ENCODE results near the gene LTK.

DNA sequence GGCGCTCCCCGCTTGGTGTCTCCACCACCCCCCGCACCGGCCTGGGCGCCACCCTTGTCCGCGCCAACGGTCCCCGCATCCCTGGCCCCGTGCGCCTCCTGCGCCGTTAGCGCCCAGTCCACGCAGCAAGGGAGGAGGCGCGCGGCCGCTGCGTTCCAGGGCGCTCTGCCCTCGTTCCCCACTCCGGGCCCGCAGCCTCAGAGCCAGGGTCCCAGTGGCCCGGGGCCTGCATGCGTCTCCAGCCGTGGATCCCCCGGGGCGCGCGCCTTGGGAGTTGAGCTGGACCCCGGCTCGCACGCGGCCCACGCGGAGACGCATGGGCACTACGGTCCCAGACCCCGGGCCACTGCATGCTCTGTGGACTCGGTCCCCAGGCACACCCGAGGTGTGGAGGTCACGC lies 27.3 kb downstream of the LTK start:
- TF ChIP-seq POLR2A (IDR thresholded peaks at IDR 0.05; ENCODE audit: low read depth, low read length) (no peak), MAZ (IDR thresholded peaks at IDR 0.05; ENCODE audit: borderline replicate concordance, low read depth, low read length) (no peak), RCOR1 (IDR thresholded peaks at IDR 0.05; ENCODE audit: insufficient replicate concordance, low read length) (no peak), RFX5 (IDR thresholded peaks at IDR 0.05; ENCODE audit: low read depth, low read length) (no peak), BHLHE40 (IDR thresholded peaks at IDR 0.05; ENCODE audit: low read depth, low read length) (no peak), CEBPB (IDR thresholded peaks at IDR 0.05; ENCODE audit: low read depth, low read length) (no peak)
- TF ChIP-seq, protein P1, sequence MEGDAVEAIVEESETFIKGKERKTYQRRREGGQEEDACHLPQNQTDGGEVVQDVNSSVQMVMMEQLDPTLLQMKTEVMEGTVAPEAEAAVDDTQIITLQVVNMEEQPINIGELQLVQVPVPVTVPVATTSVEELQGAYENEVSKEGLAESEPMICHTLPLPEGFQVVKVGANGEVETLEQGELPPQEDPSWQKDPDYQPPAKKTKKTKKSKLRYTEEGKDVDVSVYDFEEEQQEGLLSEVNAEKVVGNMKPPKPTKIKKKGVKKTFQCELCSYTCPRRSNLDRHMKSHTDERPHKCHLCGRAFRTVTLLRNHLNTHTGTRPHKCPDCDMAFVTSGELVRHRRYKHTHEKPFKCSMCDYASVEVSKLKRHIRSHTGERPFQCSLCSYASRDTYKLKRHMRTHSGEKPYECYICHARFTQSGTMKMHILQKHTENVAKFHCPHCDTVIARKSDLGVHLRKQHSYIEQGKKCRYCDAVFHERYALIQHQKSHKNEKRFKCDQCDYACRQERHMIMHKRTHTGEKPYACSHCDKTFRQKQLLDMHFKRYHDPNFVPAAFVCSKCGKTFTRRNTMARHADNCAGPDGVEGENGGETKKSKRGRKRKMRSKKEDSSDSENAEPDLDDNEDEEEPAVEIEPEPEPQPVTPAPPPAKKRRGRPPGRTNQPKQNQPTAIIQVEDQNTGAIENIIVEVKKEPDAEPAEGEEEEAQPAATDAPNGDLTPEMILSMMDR (conservative IDR thresholded peaks at IDR 0.05; ENCODE audit: low read depth, low read length): no peak
- TF ChIP-seq, protein P2, sequence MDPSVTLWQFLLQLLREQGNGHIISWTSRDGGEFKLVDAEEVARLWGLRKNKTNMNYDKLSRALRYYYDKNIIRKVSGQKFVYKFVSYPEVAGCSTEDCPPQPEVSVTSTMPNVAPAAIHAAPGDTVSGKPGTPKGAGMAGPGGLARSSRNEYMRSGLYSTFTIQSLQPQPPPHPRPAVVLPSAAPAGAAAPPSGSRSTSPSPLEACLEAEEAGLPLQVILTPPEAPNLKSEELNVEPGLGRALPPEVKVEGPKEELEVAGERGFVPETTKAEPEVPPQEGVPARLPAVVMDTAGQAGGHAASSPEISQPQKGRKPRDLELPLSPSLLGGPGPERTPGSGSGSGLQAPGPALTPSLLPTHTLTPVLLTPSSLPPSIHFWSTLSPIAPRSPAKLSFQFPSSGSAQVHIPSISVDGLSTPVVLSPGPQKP (IDR thresholded peaks at IDR 0.05; ENCODE audit: borderline replicate concordance, low read depth, low read length): no peak

All from IMR-90 (cell line).